ENCODE results near the gene SAMD1. TPM values are rescaled to one million over a fixed set of nuclear protein-coding genes. Genes with fewer than 3 reads are reported as not detected.
"Not testable (repeated sequence)": the region's sequence is repeated elsewhere in the genome, so short reads cannot be mapped to it uniquely, and the experiment has no call there.

The SAMD1 gene
- total RNA-seq, 2 experiments from 2014 or later = 29.4 to 30.1 TPM

DNA sequence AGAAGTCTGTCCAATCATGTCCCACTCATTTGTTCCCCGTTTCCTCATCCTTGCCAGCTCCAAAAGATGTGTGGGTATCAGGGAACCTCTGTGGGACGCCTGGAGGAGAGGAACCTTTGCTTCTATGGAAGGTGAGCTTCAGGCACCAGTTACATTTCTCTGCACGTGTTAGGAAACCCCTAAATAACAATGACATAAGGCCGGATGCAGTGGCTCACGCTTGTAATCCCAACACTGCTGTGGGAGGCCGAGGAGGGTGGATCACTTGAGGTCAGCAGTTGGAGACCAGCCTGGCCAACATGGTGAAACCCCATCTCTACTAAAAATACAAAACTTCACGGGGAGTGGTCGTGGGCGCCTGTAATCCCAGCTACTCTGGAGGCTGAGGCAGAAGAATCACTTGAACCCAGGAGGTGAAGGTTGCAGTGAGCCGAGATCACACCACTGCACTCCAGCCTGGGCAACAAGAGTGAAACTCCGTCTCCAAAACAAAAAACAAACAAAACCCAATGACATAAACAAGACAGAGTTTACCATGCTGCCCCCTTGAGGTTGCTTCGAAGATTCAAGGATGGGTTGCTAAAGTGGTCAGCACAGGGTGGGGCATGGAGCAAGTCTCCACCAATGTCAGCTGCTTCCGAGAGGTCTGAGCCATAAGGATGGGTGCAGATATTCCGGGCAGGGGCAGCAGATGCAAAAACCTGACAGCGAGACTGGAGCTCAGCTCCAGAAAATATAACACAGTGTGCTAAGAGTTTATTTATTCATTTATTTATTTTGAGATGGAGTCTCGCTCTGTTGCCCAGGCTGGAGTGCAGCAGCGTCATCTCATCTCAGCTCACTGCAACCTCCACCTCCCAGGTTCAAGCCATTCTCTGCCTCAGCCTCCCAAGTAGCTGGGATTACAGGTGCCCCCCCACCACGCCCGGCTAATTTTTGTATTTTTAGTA, 47.6 kb downstream of the SAMD1 start:
- not testable (repeated sequence) for H3K9me3 Mint-ChIP-seq; H3K4me3 ChIP-seq (ENCODE audit: low read length); H3K27me3 Mint-ChIP-seq; H3K9me3 ChIP-seq (ENCODE audit: control insufficient read depth in 1 of 2, insufficient read depth in 1 of 2, low read length in 2 of 2); H3K4me3 Mint-ChIP-seq; H3K27me3 ChIP-seq (ENCODE audit: control insufficient read depth in 1 of 2, insufficient read depth in 2 of 2, low read length in 2 of 2)
- TF ChIP-seq, protein P1, sequence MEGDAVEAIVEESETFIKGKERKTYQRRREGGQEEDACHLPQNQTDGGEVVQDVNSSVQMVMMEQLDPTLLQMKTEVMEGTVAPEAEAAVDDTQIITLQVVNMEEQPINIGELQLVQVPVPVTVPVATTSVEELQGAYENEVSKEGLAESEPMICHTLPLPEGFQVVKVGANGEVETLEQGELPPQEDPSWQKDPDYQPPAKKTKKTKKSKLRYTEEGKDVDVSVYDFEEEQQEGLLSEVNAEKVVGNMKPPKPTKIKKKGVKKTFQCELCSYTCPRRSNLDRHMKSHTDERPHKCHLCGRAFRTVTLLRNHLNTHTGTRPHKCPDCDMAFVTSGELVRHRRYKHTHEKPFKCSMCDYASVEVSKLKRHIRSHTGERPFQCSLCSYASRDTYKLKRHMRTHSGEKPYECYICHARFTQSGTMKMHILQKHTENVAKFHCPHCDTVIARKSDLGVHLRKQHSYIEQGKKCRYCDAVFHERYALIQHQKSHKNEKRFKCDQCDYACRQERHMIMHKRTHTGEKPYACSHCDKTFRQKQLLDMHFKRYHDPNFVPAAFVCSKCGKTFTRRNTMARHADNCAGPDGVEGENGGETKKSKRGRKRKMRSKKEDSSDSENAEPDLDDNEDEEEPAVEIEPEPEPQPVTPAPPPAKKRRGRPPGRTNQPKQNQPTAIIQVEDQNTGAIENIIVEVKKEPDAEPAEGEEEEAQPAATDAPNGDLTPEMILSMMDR (IDR thresholded peaks at IDR 0.05) = peak; percentile 62
- POLR2A ChIA-PET = interaction anchor here (0.7 to 1.9 kb wide), 2 partner anchors 11 to 305 kb away, joined by 3 to 8 read pairs; partner anchors contain the start of gene IL27RA
- peak; percentile 76 for ATAC-seq (ENCODE audit: poor library complexity)
- Mint-ChIP-seq H3K4me1 (ENCODE audit: low read depth) (peaks cover 12% of the 10 kb centered on the region), H3K36me3 (ENCODE audit: low read depth) (peaks cover 80% of the 10 kb centered on the region), H3K27ac (peak overlapping the region; percentile 85)
- CTCF ChIA-PET = interaction anchor here (1.3 to 1.8 kb wide), 5 partner anchors 11 to 140 kb away, joined by 3 to 6 read pairs (median 4); partner anchors contain the start of genes ASF1B and IL27RA
- intact Hi-C loops (cut with DNase I, micrococcal nuclease) = loop anchor here in 1 of 2 experiments (5.0 kb wide), 1 partner anchor 36 kb away; the partner anchor contains the start of gene RFX1
- H3K4me1 ChIP-seq (ENCODE audit: insufficient read depth, low read length) = peaks cover 19% of the 10 kb centered on the region
- H3K36me3 ChIP-seq (ENCODE audit: insufficient read depth, low read length) = peaks cover 77% of the 10 kb centered on the region
- peak in 11 of 14 experiments; percentile 18 to 80 (median 29) for DNase-seq
- H3K27ac ChIP-seq (ENCODE audit: low read depth in 1 of 2, low read length in 2 of 2) = peak overlapping the region; percentile 40 to 68

DNA sequence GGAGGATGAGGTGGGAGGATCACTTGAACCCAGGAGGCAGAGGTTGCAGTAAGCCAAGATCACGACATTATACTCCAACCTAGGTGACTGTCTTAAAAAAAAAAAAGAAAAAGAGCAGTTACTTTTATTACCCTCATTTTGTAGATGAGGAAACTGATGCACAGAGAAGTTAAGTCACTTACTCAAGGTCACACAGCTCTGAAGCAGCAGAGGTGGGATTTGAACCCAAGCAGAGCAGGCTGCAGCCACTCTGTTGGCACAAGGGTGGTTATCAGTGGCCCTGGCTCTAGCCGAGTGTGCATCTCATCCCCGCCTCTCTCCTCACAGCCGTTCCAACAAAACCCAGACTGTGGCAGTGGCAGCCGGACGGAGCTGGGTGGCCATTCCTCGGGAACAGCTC, 51.4 kb downstream of the SAMD1 start:
- Mint-ChIP-seq H3K9me3 (no peaks in the 10 kb centered on the region), H3K27ac (no peak overlapping the region), H3K4me1 (ENCODE audit: low read depth) (peaks cover 13% of the 10 kb centered on the region), H3K4me3 (no peak overlapping the region), H3K27me3 (no peaks in the 10 kb centered on the region), H3K36me3 (ENCODE audit: low read depth) (peaks cover 76% of the 10 kb centered on the region)
- Histone ChIP-seq H3K27ac (ENCODE audit: low read depth in 1 of 2, low read length in 2 of 2) (no peak overlapping the region), H3K9me3 (ENCODE audit: control insufficient read depth in 1 of 2, insufficient read depth in 1 of 2, low read length in 2 of 2) (no peaks in the 10 kb centered on the region), H3K4me1 (ENCODE audit: insufficient read depth, low read length) (peaks cover 37% of the 10 kb centered on the region), H3K27me3 (ENCODE audit: control insufficient read depth in 1 of 2, insufficient read depth in 2 of 2, low read length in 2 of 2) (no peaks in the 10 kb centered on the region), H3K4me3 (ENCODE audit: low read length) (no peak overlapping the region), H3K36me3 (ENCODE audit: insufficient read depth, low read length) (peaks cover 76% of the 10 kb centered on the region)
- intact Hi-C loops (cut with DNase I, micrococcal nuclease) = no loop called here
- ChIA-PET CTCF (interaction anchor here (1.3 kb wide), 1 partner anchor 9 kb away, joined by 3 read pairs; no protein-coding TSS in a partner anchor), POLR2A (no interaction called here)
- ATAC-seq (ENCODE audit: poor library complexity) (no peak), DNase-seq (no peak)
- TF ChIP-seq, protein P1 (IDR thresholded peaks at IDR 0.05) = no peak

Other genes with a start within 250 kb of the SAMD1 start
- under 1 TPM in 1 of 2 experiments, not detected in 1; 0.87 TPM for gene NANOS3, start 213.6 kb downstream of the SAMD1 start, total RNA-seq
- 1 to 10 TPM; 1.1 to 1.3 TPM for gene BRME1, start 184.6 kb downstream of the SAMD1 start, total RNA-seq
- 10 to 100 TPM; 16.4 to 16.9 TPM for gene CC2D1A, start 184.6 kb downstream of the SAMD1 start, total RNA-seq
- gene PODNL1, start 152.3 kb downstream of the SAMD1 start, total RNA-seq = not detected
- gene DCAF15, start 138.2 kb downstream of the SAMD1 start, total RNA-seq = 10 to 100 TPM; 84.9 to 85.0 TPM
- 10 to 100 TPM; 14.6 to 16.3 TPM for gene RFX1, start 84.4 kb downstream of the SAMD1 start, total RNA-seq
- not detected for gene RLN3, start 62.6 kb downstream of the SAMD1 start, total RNA-seq
- gene IL27RA, start 59.0 kb downstream of the SAMD1 start, total RNA-seq = 10 to 100 TPM; 25.0 to 26.7 TPM
- gene PALM3, start 28.7 kb downstream of the SAMD1 start, total RNA-seq = under 1 TPM in 1 of 2 experiments, not detected in 1; 0.25 TPM
- gene MISP3, start 18.0 kb downstream of the SAMD1 start, total RNA-seq = under 1 TPM; 0.39 to 0.49 TPM
- gene C19orf67, start 5.0 kb downstream of the SAMD1 start, total RNA-seq = not detected
- gene PRKACA, start 27.0 kb upstream of the SAMD1 start, total RNA-seq = 10 to 100 TPM; 27.4 to 29.8 TPM
- under 1 TPM; 0.59 to 0.77 TPM for gene ASF1B, start 45.8 kb upstream of the SAMD1 start, total RNA-seq
- 10 to 100 TPM; 22.2 to 23.9 TPM for gene ADGRL1, start 115.4 kb upstream of the SAMD1 start, total RNA-seq